Stomach smooth muscle (tissue), 2 donors: ENCODE measurements around the gene STX8.
"Not testable (repeated sequence)": the region's sequence is repeated elsewhere in the genome, so short reads cannot be mapped to it uniquely, and the experiment has no call there.

Source experiments
- H3K27ac ChIP-seq: one replicate; pipeline ENCODE4 v1.7.0; 2013; ENCODE audit warnings: mild to moderate bottlenecking, low read length, inconsistent platforms
- H3K27me3 ChIP-seq, 2 donors: one replicate each; pipeline ENCODE4 v1.7.0; 2013; ENCODE audit warnings: low read length in 2 of 2; ENCODE audit not compliant: insufficient read depth in 2 of 2, control insufficient read depth in 1 of 2
- H3K36me3 ChIP-seq, 2 donors: one replicate each; pipeline ENCODE4 v1.7.0; 2013; ENCODE audit warnings: low read length in 2 of 2; ENCODE audit not compliant: control insufficient read depth in 2 of 2, insufficient read depth in 2 of 2
- H3K4me1 ChIP-seq: one replicate; pipeline ENCODE4 v1.7.0; 2013; ENCODE audit warnings: low read length; ENCODE audit not compliant: control insufficient read depth, insufficient read depth
- H3K4me3 ChIP-seq, 2 donors: one replicate each; pipeline ENCODE4 v1.7.0; 2013; ENCODE audit warnings: low read length in 2 of 2
- H3K9ac ChIP-seq, 2 donors: one replicate each; pipeline ENCODE4 v1.7.0; 2013; ENCODE audit warnings: low read length in 2 of 2, mild to moderate bottlenecking in 1 of 2
- H3K9me3 ChIP-seq, 2 donors: one replicate each; pipeline ENCODE4 v1.7.0; 2013; ENCODE audit warnings: low read length in 2 of 2; ENCODE audit not compliant: control insufficient read depth in 2 of 2
- donor health status: healthy.
- donor health status: Pancreatic carcinoma.

STX8 gene

DNA sequence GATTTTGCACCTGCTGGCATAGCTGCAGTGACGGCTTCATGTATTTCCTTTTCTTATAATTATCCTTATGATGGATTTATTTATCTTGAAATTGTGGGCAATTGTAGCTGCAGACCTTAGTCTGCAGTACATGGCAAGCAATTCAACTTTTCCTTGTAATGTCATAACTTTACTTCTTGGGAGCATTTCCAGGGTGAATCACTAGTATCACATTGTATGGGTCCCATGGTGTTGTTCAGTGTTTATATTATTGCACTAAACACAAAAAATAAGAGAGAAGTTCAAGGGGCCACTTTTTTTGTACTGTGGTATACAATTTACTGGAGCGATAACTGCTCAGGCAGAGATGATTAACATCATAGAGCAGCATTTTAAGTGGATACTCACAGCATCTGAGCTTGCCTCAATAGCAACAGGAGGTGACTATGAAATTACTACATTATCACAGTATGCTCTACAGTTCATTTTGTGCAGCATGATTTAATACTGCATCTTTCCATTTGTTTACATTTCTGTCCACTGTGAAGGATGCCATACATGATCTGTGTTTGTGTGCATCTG, 169.5 kb downstream of the STX8 start:
- no peak overlapping the region for H3K27ac ChIP-seq

DNA sequence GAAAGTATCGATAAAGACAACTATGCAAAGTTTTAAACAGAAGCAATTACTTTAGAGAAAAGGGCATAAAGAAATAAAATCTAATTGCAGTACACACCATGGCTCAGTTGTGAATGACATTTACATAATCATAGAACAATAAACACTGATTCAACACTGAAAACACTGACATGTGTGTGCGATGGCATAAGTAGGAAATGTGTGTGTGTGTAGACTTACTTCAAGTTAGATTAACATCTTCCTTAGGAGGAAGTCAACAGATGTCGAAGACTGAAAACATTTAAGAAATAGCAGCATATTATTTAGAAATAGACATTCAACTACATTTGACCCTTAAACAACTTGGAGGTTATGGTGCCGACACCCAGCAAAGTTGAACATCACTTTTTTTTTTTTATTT, 172.4 kb downstream of the STX8 start:
- Histone ChIP-seq H3K9ac (no peak overlapping the region), H3K4me3 (no peak overlapping the region), H3K36me3 (no peaks in the 10 kb centered on the region), H3K27me3 (no peaks in the 10 kb centered on the region), H3K9me3 (peaks cover 0 to 2% of the 10 kb centered on the region in 2 donors), H3K4me1 (no peaks in the 10 kb centered on the region), H3K27ac (no peak overlapping the region)

More for the DNA sequence above, 169.5 kb downstream of the STX8 start:
- H3K4me1 ChIP-seq, result no peaks in the 10 kb centered on the region
- no peak overlapping the region for H3K4me3 ChIP-seq
- no peaks in the 10 kb centered on the region for H3K27me3 ChIP-seq
- no peaks in the 10 kb centered on the region for H3K36me3 ChIP-seq
- peaks cover 0 to 2% of the 10 kb centered on the region in 2 donors for H3K9me3 ChIP-seq
- no peak overlapping the region for H3K9ac ChIP-seq

DNA sequence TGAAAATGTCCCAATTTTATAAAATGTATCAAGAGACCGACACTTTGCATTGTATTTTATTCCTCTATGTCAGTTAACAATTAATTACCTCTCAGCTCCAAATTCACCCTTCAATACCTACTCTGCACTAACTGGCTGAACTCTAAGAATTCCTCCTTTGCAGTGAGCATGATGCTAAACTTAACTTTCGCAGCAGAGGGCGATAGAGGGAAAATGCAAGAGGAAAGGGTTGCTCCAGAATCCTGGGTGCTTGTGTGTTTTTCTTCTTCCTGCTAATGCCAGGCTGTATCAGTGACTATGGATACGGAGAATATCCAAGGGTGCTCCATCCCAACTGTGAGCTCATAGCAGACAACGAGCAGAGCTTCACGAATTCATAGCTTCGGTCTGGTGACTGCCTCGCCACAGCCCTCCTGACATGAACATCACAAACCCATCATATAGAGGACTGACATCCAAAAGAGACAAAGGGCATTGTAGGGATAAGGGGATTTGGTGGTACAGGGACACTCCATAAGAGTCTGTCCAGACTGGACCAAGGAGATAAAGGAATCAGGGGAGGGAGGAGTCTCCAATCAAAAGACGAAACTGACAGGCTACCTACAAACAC, 172.9 kb downstream of the STX8 start:
- Histone ChIP-seq H3K27me3 (no peaks in the 10 kb centered on the region), H3K9ac (no peak overlapping the region), H3K27ac (no peak overlapping the region), H3K9me3 (peaks cover 0 to 2% of the 10 kb centered on the region in 2 donors), H3K4me1 (no peaks in the 10 kb centered on the region), H3K36me3 (no peaks in the 10 kb centered on the region), H3K4me3 (no peak overlapping the region)

DNA sequence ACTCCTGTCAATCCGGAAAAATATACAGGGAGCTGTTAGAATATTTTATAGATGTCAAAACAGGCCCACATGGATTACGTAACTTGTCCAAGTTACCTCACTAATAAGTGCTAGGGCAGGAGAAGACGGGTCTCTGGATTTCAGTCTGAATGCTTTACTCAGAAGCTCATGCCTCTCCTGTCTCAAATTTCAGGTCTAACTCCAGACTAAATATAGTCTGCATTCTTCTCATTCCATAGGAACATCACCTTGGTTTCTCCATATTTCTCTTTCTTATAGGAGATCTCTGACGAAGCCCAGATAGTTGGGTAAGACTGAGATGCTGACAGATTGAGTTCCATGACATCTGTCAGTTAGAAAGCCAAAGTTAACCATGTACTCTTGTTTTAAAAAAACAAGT, 174.2 kb downstream of the STX8 start:
- H3K36me3 ChIP-seq, result no peaks in the 10 kb centered on the region
- no peak overlapping the region for H3K27ac ChIP-seq
- H3K9me3 ChIP-seq, result peaks cover 0 to 2% of the 10 kb centered on the region in 2 donors
- no peak overlapping the region for H3K4me3 ChIP-seq
- H3K9ac ChIP-seq, result no peak overlapping the region
- H3K4me1 ChIP-seq, result no peaks in the 10 kb centered on the region
- H3K27me3 ChIP-seq, result no peaks in the 10 kb centered on the region

DNA sequence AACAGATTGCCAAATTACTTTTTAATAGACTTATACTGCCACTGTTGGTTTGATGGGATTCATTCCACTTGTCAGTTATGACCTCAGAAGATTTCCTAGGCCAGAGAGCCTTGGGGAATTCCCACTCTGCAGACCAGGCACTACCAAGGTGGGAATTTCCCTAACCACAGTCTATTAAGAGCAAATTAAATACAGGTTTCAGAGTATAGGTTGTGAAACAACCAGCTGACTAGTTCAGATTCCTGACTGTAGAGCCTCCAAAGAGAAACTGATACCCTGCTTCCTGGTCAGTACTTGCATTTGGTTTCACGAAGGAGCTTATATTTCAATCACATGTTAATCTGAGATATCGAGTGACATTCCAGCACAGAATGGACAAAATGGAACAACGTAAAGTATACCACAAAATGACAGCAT, 186.5 kb downstream of the STX8 start:
- H3K4me3 ChIP-seq, result no peak overlapping the region

DNA sequence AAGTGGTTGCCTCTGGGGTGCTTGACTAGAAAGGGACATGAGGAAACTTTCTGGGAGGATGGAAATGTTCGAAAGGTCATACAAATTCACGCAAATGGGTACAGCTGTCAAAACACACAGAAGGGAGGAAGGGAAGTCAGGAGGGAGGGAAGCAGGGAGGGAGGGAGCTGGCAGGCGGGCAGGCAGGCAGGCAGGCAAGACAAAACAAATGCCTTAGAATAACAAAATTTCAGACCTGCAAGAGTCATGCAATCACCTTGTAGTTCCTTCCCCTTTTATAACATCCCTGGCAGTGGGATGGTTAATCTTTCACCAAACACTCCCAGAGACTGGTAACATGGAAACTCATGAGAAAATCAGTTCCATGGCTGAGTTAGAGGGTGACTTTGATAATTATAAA, 189.2 kb downstream of the STX8 start:
- H3K27ac ChIP-seq, result no peak overlapping the region
- H3K4me3 ChIP-seq, result no peak overlapping the region
- no peaks in the 10 kb centered on the region for H3K4me1 ChIP-seq
- no peaks in the 10 kb centered on the region for H3K36me3 ChIP-seq
- H3K9ac ChIP-seq, result no peak overlapping the region
- H3K27me3 ChIP-seq, result no peaks in the 10 kb centered on the region
- H3K9me3 ChIP-seq, result no peaks in the 10 kb centered on the region

More for the DNA sequence above, 186.5 kb downstream of the STX8 start:
- Histone ChIP-seq H3K27ac (no peak overlapping the region), H3K9ac (no peak overlapping the region), H3K4me1 (no peaks in the 10 kb centered on the region), H3K36me3 (no peaks in the 10 kb centered on the region), H3K9me3 (peaks cover 0 to 11% of the 10 kb centered on the region in 2 donors), H3K27me3 (no peaks in the 10 kb centered on the region)

DNA sequence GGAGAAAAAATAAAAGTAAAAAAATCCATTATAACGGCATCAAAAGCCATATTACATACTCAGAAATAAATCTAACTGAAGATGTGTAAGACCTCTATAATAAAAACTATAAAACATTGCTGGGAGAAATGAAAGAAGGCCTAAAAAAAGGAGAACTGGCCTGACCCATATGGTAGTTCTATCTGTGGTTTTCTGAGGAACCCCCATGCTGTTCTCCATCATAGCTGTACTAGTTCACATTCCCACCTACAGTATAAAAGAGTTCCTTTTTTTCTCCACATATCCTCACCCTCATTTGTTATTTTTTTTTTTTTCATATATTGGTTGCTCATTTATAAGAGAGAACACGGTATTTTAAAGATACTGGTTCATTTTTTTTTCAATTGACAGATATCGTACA, 191.8 kb downstream of the STX8 start:
- H3K27ac ChIP-seq, result no peak overlapping the region
- no peaks in the 10 kb centered on the region for H3K27me3 ChIP-seq
- H3K4me3 ChIP-seq, result no peak overlapping the region
- no peaks in the 10 kb centered on the region for H3K9me3 ChIP-seq
- H3K4me1 ChIP-seq, result no peaks in the 10 kb centered on the region
- no peak overlapping the region for H3K9ac ChIP-seq
- H3K36me3 ChIP-seq, result no peaks in the 10 kb centered on the region

DNA sequence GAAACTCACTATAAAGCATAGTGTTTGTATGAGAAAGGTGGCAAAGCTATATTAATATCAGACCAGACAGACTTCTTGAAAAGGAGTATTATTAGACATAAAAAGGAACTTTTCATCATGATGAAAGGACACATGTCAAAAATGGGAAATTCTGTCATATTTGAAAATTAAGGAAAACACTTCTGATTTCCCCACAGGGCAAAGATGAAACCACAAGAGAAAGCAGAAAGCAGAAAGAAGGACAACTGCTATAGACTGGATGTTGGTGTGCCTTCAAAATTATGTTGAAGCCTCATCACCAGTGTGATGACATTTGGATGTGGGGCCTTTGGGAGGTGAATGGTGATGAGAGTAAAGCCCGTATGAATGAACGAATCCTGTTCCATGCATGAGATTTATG, 193.0 kb downstream of the STX8 start:
- H3K9ac ChIP-seq, result no peak overlapping the region
- no peaks in the 10 kb centered on the region for H3K9me3 ChIP-seq
- no peak overlapping the region for H3K4me3 ChIP-seq
- no peak overlapping the region for H3K27ac ChIP-seq
- no peaks in the 10 kb centered on the region for H3K4me1 ChIP-seq
- no peaks in the 10 kb centered on the region for H3K27me3 ChIP-seq
- no peaks in the 10 kb centered on the region for H3K36me3 ChIP-seq

DNA sequence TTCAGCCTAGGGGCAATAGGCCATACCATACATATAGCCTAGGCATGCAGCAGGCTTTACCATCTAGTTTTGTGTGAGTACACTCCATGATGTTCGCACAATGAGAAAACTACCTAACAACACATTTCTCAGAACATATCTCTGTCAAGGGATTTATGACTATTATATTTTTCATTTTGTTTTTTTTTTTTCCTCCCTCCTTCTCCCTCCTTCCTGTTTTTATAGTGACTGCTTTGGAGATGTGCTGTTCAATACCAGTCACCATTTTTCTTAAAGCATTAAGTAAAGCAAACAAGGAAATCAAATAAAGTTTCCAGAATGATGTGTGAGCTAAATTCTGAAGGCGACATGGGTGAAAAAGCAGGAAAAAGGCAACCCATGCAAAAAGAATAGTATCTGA, 194.6 kb downstream of the STX8 start:
- Histone ChIP-seq H3K9me3 (no peaks in the 10 kb centered on the region), H3K27me3 (no peaks in the 10 kb centered on the region), H3K27ac (no peak overlapping the region)

DNA sequence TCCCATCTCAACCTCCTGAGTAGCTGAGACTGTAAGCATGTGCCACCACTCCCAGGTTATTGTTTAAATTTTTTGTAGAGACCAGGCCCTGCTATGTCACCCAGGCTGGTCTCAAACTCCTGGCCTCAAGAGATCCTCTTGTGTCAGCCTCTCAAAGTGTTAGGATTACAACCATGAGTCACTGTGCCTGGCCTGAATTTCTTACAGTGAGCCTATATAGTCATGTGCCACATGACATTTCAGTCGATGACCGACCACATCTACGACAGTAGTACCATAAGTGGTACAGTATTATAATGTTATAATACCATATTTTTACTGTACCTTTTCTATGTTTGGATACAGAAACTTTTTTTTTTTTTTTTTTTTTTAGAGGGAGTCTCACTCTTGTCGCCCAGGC, 195.3 kb downstream of the STX8 start:
- Histone ChIP-seq H3K4me3 (no peak overlapping the region), H3K4me1 (no peaks in the 10 kb centered on the region), H3K27ac (no peak overlapping the region), H3K9me3 (no peaks in the 10 kb centered on the region), H3K9ac (no peak overlapping the region), H3K27me3 (no peaks in the 10 kb centered on the region), H3K36me3 (peaks cover 0 to 1% of the 10 kb centered on the region in 2 donors)

More for the DNA sequence above, 194.6 kb downstream of the STX8 start:
- Histone ChIP-seq H3K36me3 (no peaks in the 10 kb centered on the region), H3K4me1 (no peaks in the 10 kb centered on the region), H3K4me3 (no peak overlapping the region), H3K9ac (no peak overlapping the region)

DNA sequence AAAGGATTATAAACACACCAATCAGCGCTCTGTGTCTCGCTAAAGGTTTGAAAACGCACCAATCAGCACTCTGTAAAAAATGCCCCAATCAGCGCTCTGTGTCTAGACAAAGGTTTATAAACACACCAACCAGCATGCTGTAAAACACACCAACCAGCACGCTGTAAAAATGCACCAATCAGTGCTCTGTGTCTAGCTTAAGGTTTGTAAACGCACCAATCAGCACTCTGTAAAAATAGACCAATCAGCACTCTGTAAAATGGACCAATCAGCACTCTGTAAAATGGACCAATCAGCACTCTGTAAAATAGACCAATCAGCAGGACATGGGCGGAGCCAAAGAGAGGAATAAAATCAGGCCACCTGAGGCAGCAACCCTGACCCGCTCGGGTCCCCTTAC, 199.4 kb downstream of the STX8 start:
- H3K9me3 ChIP-seq, H3K27me3 ChIP-seq, H3K27ac ChIP-seq, H3K4me1 ChIP-seq, H3K36me3 ChIP-seq, H3K9ac ChIP-seq, H3K4me3 ChIP-seq: not testable (repeated sequence)
